ENCODE results near the gene HNRNPD. TPM values are rescaled to one million over a fixed set of nuclear protein-coding genes. Genes with fewer than 3 reads are reported as not detected.
"Not testable (repeated sequence)": the region's sequence is repeated elsewhere in the genome, so short reads cannot be mapped to it uniquely, and the experiment has no call there.

HNRNPD gene
- total and polyA plus RNA-seq, 11 donors = 33.8 to 150 (median 122) TPM

DNA sequence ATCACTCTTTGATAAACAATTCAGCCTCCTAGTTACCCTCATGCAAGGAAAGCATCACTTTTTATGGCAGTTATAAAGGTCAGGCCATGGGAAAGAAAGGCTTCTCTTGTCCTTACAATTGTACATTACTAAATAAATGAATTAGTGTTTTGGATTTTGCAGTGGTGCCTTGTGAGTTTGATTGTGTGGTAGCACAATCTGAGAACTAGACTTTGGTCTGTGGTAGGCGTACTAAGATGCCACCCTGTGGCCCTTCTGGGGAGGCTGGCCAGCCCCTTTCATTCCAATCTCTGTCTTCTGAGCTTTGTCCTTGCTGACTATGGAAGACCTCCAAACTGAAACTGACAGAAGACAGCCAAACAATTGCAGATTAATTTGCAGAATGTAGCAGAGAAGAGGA, 14.6 kb upstream of the HNRNPD start:
- no peaks in the 10 kb centered on the region for H3K27me3 ChIP-seq
- DNase-seq (no peak), ATAC-seq (peak; percentile 55 to 79 (median 77))
- no peak overlapping the region for H3K4me3 ChIP-seq
- H3K36me3 ChIP-seq = no peaks in the 10 kb centered on the region
- peak overlapping the region in 2 of 12 donors; percentile 22 to 34 for H3K27ac ChIP-seq
- TF ChIP-seq, protein P1, sequence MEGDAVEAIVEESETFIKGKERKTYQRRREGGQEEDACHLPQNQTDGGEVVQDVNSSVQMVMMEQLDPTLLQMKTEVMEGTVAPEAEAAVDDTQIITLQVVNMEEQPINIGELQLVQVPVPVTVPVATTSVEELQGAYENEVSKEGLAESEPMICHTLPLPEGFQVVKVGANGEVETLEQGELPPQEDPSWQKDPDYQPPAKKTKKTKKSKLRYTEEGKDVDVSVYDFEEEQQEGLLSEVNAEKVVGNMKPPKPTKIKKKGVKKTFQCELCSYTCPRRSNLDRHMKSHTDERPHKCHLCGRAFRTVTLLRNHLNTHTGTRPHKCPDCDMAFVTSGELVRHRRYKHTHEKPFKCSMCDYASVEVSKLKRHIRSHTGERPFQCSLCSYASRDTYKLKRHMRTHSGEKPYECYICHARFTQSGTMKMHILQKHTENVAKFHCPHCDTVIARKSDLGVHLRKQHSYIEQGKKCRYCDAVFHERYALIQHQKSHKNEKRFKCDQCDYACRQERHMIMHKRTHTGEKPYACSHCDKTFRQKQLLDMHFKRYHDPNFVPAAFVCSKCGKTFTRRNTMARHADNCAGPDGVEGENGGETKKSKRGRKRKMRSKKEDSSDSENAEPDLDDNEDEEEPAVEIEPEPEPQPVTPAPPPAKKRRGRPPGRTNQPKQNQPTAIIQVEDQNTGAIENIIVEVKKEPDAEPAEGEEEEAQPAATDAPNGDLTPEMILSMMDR (IDR thresholded peaks at IDR 0.05) = peak in 7 of 12 donors; percentile 16 to 43 (median 23)
- no peak for TF ChIP-seq POLR2A (IDR thresholded peaks at IDR 0.05)
- WGBS, 4 donors = 41 to 63% (median 58%) methylated on average over 1 of the region's 1 CpG
- intact Hi-C loops (cut with DNase I) = no loop called here
- peaks cover 0 to 10% (median 0%) of the 10 kb centered on the region in 12 donors for H3K4me1 ChIP-seq
- no peaks in the 10 kb centered on the region for H3K9me3 ChIP-seq

DNA sequence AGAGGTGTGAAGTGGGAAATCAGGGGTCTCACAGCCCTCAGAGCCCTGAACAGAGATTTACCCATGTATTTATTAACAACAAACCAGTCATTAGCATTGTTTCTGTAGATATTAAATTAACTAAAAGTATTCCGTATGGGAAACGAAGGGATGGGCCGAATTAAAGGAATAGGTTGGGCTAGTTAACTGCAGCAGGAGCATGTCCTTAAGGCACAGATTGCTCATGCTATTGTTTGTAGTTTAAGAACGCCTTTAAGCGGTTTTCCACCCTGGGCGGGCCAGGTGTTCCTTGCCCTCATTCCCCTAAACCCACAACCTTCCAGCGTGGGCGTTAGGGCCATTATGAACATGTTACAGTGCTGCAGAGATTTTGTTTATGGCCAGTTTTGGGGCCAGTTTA, 12.5 kb upstream of the HNRNPD start:
- DNase-seq, H3K27ac ChIP-seq: not testable (repeated sequence)
- 94 to 96% (median 95%) methylated on average over 8 of the region's 8 CpGs for WGBS, 4 donors

DNA sequence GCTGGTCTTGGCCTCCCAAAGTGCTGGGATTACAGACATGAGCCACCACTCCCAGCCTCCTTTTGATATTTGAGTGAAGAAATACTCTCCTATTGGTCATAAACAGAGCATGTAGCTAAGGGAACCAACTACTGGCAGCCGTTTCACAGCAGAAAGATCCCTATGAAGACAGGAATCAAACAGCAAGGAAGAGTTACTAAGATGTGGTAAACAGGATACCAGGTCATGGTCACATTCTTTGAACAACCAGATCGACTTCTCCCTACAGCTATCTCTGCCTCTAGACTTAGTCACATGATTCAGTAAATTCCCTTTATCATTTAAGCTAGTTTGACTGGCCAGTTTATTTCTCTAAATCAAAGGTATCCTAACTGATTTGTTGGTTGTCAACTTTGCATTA, 9.0 kb upstream of the HNRNPD start:
- H3K4me1 ChIP-seq = peaks cover 0 to 24% (median 7%) of the 10 kb centered on the region in 12 donors
- TF ChIP-seq, protein P1 (IDR thresholded peaks at IDR 0.05) = no peak
- TF ChIP-seq POLR2A (IDR thresholded peaks at IDR 0.05) = no peak
- DNase-seq = no peak
- no peaks in the 10 kb centered on the region for H3K36me3 ChIP-seq
- ATAC-seq = no peak
- no peak overlapping the region for H3K4me3 ChIP-seq
- intact Hi-C loops (cut with DNase I) = loop anchor here in 1 of 10 donors (5.0 kb wide), 1 partner anchor 40 kb away; no protein-coding TSS in a partner anchor
- no peaks in the 10 kb centered on the region for H3K27me3 ChIP-seq
- no peaks in the 10 kb centered on the region for H3K9me3 ChIP-seq
- no peak overlapping the region for H3K27ac ChIP-seq
- 60 to 69% (median 67%) methylated on average over 2 of the region's 2 CpGs for WGBS, 4 donors

More for the DNA sequence above, 12.5 kb upstream of the HNRNPD start:
- H3K4me3 ChIP-seq; H3K27me3 ChIP-seq; H3K9me3 ChIP-seq; intact Hi-C loops (cut with DNase I); H3K36me3 ChIP-seq; ATAC-seq: not testable (repeated sequence)
- peaks cover 0 to 23% (median 4%) of the 10 kb centered on the region in 12 donors for H3K4me1 ChIP-seq

DNA sequence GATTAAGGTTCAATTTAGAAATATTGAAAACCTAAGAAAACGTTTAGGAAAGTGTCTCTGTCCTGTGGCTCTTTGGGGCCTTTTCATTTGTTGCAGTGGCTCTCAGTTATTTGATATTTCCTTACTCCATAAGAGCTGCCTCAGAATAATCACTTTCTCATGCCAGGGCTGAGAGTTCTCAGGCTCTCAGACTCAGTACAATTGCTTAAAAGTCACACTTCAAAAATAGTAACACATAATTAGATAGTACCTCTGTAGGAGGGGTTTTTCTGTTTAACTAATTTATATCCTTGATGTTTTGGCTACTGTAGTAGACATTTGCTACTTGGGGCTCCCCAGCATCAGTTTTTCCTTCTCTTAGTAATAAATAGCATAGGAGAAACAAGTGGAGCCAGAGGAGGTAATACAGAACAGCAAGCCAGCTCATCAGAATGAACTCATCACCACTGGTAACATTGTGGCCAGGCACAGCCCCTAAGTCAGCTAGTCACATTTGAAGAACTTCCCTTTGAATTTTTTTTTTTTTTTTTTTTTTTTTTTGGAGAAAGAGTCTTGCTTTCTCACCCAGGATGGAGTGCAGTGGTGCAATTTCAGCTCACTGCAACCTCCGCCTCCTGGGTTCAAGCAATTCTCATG, 8.0 kb upstream of the HNRNPD start:
- H3K4me1 ChIP-seq = peaks cover 0 to 24% (median 7%) of the 10 kb centered on the region in 12 donors
- no peaks in the 10 kb centered on the region for H3K36me3 ChIP-seq
- ATAC-seq (peak in 2 of 4 donors; percentile 39 to 41), DNase-seq (no peak)
- no peak overlapping the region for H3K4me3 ChIP-seq
- no peaks in the 10 kb centered on the region for H3K9me3 ChIP-seq
- H3K27me3 ChIP-seq = no peaks in the 10 kb centered on the region
- no peak for TF ChIP-seq POLR2A (IDR thresholded peaks at IDR 0.05)
- TF ChIP-seq, protein P1 (IDR thresholded peaks at IDR 0.05) = no peak
- intact Hi-C loops (cut with DNase I) = loop anchor here in 1 of 10 donors (5.0 kb wide), 1 partner anchor 41 kb away; no protein-coding TSS in a partner anchor
- peak overlapping the region in 8 of 12 donors; percentile 7 to 70 (median 54) for H3K27ac ChIP-seq
- 72 to 77% (median 76%) methylated on average over 2 of the region's 2 CpGs for WGBS, 4 donors
